Neural progenitor cell (in vitro differentiated cells): ENCODE measurements around the gene GRP.

Source experiments
- CTCF ChIP-seq: fragments of 200-600 bp; sonication (generic); IDR thresholded peaks from 2 replicates; pipeline ENCODE4 v1.5.1; 2017; ENCODE audit warnings: antibody characterized with exemption, mild to moderate bottlenecking
- EZH2 ChIP-seq: fragments of 200-600 bp; sonication (generic); IDR thresholded peaks from 2 replicates; pipeline ENCODE4 v1.6.1; 2017; ENCODE audit warnings: antibody characterized with exemption, mild to moderate bottlenecking, moderate library complexity

GRCh38 chr18:59265974-59266369 is 46.0 kb downstream of the GRP start:
- no peak for TF ChIP-seq EZH2
- no peak for TF ChIP-seq CTCF
